Astrocyte of the cerebellum (primary cell): ENCODE measurements around the gene WIPI1.

Source experiments
- DNase-seq: peaks from one replicate; pipeline ENCODE4 v3.0.0-alpha.2; 2011; ENCODE audit warnings: low read depth
- H3K4me3 ChIP-seq: 2 replicates; pipeline ENCODE4 v1.5.1; 2011; ENCODE audit warnings: mild to moderate bottlenecking, low read depth, low read length, moderate library complexity
- in situ Hi-C: cut with HindIII; loops from 2 replicates; pipeline ENCODE4 v1.10.0; 2017; ENCODE audit warnings: low sequenced_read_pairs
- TF ChIP-seq, protein P1 (sequence below): IDR thresholded peaks from 2 replicates; pipeline ENCODE4 v1.5.1; 2012; ENCODE audit warnings: low read length, low read depth, moderate library complexity, mild to moderate bottlenecking; ENCODE audit errors: missing control alignments

Gene WIPI1

DNA sequence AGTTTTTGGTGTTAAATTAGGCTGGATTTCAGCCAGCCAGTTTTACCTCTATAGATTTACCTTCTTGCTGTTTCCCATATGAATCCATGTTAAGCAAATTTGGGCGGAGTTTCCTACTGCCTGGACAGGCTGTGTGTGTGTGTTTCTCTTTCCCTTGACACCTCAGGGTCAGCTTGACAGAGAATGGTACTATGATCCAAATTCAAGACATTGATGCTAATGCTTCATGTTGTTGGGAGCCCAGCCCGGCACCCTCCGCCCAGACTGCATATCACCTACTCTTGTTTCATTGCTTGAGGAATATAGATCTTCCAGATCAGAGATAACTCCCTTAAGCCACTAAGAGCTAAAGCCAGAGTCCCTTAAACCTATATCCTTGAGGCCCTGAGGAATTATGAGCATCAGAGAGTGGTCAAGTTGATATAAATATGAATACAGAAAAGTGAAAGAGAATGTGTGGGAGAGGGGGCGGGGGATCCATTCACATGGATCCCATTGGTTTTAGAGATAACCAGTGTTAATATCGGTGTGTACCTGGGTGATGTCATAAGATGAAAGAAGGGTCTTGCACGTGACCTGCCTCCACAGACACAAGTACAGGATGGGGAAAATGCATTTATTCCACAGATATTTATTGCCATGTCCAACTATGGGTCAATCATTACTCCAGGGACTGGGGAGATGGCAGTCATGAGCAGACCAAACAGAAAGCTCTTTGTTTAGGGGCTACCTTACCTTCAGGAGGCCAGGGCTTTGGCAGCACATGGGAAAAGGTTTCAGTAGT is 69.7 kb downstream of the WIPI1 start:
- TF ChIP-seq, protein P1, sequence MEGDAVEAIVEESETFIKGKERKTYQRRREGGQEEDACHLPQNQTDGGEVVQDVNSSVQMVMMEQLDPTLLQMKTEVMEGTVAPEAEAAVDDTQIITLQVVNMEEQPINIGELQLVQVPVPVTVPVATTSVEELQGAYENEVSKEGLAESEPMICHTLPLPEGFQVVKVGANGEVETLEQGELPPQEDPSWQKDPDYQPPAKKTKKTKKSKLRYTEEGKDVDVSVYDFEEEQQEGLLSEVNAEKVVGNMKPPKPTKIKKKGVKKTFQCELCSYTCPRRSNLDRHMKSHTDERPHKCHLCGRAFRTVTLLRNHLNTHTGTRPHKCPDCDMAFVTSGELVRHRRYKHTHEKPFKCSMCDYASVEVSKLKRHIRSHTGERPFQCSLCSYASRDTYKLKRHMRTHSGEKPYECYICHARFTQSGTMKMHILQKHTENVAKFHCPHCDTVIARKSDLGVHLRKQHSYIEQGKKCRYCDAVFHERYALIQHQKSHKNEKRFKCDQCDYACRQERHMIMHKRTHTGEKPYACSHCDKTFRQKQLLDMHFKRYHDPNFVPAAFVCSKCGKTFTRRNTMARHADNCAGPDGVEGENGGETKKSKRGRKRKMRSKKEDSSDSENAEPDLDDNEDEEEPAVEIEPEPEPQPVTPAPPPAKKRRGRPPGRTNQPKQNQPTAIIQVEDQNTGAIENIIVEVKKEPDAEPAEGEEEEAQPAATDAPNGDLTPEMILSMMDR = no peak
- H3K4me3 ChIP-seq = no peak overlapping the region
- in situ Hi-C loops = no loop called here
- no peak for DNase-seq

- TF ChIP-seq, protein P1 = no peak
- no peak for DNase-seq
- no peak overlapping the region for H3K4me3 ChIP-seq
- in situ Hi-C loops = no loop called here
Observed at GRCh38 chr17:68385490-68386215, 71.6 kb downstream of the WIPI1 start.

DNA sequence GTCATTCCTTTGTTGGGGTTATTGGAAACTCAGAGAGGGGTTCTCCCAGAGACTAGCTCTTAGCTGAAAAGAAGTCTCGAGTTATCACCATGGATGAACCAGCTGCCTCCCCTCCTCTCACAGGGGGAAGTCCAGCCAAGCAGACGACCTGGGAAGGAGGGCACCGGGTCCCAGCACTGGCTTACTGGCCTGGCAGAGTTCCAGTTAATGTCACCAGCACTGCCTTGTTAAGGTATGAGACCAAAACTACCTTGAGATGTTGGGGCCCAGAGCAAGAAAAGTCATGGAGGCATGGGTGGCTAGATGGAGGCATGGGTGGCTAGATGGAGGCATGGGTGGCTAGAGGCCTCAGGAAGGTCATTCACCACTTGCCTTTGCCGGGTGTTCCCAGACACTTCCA is 72.4 kb downstream of the WIPI1 start:
- no peak overlapping the region for H3K4me3 ChIP-seq
- TF ChIP-seq, protein P1 = no peak
- in situ Hi-C loops = no loop called here
- DNase-seq = no peak

- TF ChIP-seq, protein P1 = no peak
- no peak for DNase-seq
- in situ Hi-C loops = no loop called here
Observed at GRCh38 chr17:68384471-68384870, 72.8 kb downstream of the WIPI1 start.

DNA sequence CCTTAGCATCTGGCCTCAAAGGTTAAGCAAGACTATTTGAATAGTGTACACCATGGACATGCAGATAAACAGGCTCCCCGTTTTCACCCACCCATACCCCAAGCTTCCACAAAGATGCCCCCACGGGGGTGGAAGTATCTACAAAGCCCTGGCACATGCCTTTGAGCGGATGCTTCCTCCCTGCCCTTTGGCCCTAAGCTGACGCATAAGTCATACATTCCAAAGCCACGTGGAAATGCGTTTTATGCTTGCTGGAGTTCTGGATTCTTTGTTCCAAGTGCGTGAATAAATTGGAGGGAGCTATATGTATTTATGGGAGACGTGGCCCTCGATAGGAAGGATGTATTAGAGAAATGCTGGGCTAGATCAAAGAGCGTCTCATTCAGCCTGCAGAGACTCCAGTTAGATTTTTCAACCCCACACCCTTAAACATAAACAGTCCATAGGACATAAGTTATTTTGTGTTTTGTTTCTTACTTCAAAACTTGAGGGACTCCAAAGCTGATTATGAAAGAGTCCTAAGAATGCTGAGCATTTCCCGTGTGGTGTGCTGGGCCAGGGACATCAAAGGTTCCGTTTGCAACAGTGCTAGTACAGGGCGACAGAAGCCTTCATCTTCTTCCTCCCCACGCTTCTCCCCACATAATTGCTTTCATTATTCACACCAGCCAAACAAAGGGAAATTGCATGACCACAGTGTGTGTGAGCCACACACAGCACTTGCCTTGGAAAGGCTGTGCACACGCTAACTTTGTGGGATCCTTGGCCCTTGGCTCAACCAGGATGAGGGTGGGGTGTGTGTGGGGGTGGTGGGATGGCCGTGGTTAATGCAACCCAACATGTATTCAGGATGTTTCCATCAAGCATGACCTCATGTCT is 73.6 kb downstream of the WIPI1 start:
- in situ Hi-C loops = no loop called here
- no peak overlapping the region for H3K4me3 ChIP-seq
- DNase-seq = peak; percentile 84
- TF ChIP-seq, protein P1 = no peak

More at GRCh38 chr17:68384471-68384870, 72.8 kb downstream of the WIPI1 start:
- no peak overlapping the region for H3K4me3 ChIP-seq

- TF ChIP-seq, protein P1 = no peak
- no peak for DNase-seq
- H3K4me3 ChIP-seq = no peak overlapping the region
- in situ Hi-C loops = no loop called here
Observed at GRCh38 chr17:68383120-68383442, 74.2 kb downstream of the WIPI1 start.
